ENCODE results near the gene PTK7.

The PTK7 gene

DNA sequence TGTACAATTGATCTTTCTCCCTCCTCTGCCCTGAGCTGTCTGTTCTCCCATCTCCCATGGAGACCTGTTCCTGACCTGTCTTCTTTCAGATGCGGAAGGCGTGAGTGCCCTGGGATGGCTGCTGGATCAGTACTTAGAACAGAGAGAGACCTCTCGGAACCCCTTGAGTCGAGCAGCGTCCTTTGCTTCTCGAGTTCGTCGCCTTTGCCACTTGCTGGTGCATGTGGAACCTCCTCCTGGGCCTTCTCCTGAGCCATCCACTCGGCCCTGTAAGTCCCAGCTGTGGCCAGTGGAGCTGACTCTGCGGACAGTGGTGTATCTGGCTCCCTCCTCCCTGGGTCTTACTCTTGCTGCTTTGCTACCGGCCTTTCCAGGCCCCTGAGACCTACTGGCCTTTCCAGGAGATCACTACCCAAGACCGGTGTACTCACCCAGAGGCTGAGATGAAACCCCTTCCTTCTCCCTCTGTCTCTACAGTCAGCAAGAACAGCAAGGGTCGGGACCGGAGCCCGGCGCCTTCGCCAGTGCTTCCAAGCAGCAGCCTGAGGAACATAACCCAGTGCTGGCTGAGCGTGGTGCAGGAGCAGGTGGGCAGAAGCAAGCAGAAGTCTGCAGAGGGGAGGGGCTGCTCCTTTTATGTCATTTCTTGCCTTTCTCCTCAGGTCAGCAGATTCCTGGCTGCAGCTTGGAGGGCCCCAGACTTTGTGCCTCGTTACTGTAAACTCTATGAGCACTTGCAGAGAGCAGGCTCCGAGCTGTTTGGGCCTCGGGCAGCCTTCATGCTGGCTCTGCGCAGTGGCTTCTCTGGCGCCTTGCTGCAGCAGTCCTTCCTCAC, 128.4 kb downstream of the PTK7 start:
- DNase-seq (ENCODE audit: low read depth, low spot score), result no peak

DNA sequence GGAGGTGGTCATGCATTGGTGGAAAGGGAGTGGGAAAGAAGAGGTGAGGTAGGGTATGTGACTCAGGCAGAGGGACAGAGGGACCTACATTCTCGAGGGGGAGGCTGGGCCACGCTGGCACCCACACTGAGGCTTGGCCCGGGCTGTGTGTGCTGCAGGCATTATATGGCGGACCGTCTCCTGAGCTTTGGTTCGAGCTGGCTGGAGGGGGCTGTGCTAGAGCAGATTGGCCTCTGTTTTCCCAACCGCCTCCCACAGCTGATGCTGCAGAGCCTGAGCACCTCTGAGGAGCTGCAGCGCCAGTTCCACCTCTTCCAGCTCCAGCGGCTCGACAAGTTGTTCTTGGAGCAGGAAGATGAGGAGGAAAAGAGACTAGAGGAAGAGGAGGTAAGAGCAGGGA, 129.7 kb downstream of the PTK7 start:
- DNase-seq (ENCODE audit: low read depth, low spot score), result no peak

DNA sequence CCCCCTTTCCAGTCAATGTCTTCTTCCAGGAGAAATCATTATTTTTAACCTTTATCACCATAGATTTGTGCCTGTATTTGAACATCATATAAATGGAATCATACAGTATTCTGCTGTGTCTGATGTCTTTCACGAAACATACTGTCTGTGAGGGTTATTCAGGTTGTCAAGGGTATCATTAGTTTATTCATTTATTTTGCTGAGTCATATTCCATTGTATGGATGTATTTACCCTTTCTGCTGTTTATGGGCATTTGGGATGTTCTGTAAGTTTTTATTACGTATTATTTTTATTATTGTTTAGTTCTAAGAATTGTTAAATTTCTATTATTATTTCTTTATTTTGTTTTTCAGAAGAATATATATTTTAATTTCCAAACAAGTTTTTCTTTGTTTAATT, 131.2 kb downstream of the PTK7 start:
- DNase-seq (ENCODE audit: low read depth, low spot score), result no peak
